Gastrocnemius medialis (tissue), 4 donors: Measurements from ENCODE around the gene ARHGAP26.

Experiments
- POLR2A ChIP-seq, 2 donors: fragments of 450-650 bp; IDR thresholded peaks; one replicate each; pipeline ENCODE4 v1.6.1; 2017; ENCODE audit warnings: antibody characterized with exemption in 2 of 2, mild to moderate bottlenecking in 2 of 2, moderate library complexity in 2 of 2
- TF ChIP-seq, protein P1 (sequence below), 5 experiments: fragments of 450-650 bp in 3 of 5; fragments of 200-600 bp in 2 of 5; sonication (generic) in 2 of 5; IDR thresholded peaks in 4 of 5; conservative IDR thresholded peaks in 1 of 5; 1 replicate in 4 of 5; 2 replicates in 1 of 5; pipeline ENCODE4 v1.5.1; 2016 to 2019; ENCODE audit warnings: antibody characterized with exemption in 5 of 5, mild to moderate bottlenecking in 3 of 5, moderate library complexity in 3 of 5

DNA sequence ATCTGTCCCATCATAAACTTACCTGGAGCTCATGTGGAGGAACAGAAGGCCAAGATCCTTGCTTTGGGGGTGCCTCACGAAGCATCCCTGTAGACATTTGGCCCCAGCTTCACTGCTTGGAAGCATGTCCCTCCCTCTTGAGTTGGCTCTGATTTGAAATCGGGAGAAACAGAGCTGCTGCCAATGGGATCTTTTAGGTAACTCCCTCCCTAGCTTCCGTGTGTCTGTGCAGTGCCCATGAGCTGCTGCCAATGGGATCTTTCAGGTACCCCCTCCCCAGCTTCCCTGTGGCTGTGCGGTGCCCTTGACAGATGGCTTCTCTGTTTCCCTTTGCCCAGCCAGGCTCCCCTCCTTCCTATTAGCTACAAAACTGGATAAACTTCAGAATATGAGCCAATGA, 455.3 kb downstream of the ARHGAP26 start:
- TF ChIP-seq, protein P1, sequence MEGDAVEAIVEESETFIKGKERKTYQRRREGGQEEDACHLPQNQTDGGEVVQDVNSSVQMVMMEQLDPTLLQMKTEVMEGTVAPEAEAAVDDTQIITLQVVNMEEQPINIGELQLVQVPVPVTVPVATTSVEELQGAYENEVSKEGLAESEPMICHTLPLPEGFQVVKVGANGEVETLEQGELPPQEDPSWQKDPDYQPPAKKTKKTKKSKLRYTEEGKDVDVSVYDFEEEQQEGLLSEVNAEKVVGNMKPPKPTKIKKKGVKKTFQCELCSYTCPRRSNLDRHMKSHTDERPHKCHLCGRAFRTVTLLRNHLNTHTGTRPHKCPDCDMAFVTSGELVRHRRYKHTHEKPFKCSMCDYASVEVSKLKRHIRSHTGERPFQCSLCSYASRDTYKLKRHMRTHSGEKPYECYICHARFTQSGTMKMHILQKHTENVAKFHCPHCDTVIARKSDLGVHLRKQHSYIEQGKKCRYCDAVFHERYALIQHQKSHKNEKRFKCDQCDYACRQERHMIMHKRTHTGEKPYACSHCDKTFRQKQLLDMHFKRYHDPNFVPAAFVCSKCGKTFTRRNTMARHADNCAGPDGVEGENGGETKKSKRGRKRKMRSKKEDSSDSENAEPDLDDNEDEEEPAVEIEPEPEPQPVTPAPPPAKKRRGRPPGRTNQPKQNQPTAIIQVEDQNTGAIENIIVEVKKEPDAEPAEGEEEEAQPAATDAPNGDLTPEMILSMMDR (IDR thresholded peaks at IDR 0.05 in 4 of 5, conservative IDR thresholded peaks at IDR 0.05 in 1 of 5), result no peak
- no peak for TF ChIP-seq POLR2A (IDR thresholded peaks at IDR 0.05)
